Activated CD4-positive, alpha-beta T cell treated with anti-CD3 and anti-CD28 coated beads for 36 hours (primary cell): Measurements from ENCODE around the gene PADI2. TPM values are rescaled to one million over a fixed set of nuclear protein-coding genes. Genes with fewer than 3 reads are reported as not detected.

Experiments
- ATAC-seq: fragments of 200-7000 bp; cut with Tn5 transposase; one replicate; pipeline ENCODE4 v1.10.0; 2021; ENCODE audit warnings: mild to moderate bottlenecking, moderate library complexity
- CTCF ChIA-PET: fragments of 350-600 bp; sonication (Branson Sonifier 250); formaldehyde crosslinking; loops from one replicate; lab custom pipeline; 2021; ENCODE audit warnings: antibody characterized with exemption; lab: Charles Lee
- POLR2A ChIA-PET: fragments of 350-600 bp; sonication (Branson Sonifier 250); formaldehyde crosslinking; loops from one replicate; lab custom pipeline; 2021; ENCODE audit warnings: antibody characterized with exemption, inconsistent platforms; lab: Charles Lee
- DNase-seq: peaks from one replicate; pipeline ENCODE4 v3.0.0-alpha.2; 2020
- H3K27ac Mint-ChIP-seq: one replicate; pipeline ENCODE4 v1.8.0; 2021; ENCODE audit warnings: mixed read lengths
- H3K27me3 Mint-ChIP-seq: one replicate; pipeline ENCODE4 v1.8.0; 2021; ENCODE audit warnings: mixed read lengths
- H3K36me3 Mint-ChIP-seq: one replicate; pipeline ENCODE4 v1.8.0; 2021; ENCODE audit warnings: low read depth, mixed read lengths
- H3K4me1 Mint-ChIP-seq: one replicate; pipeline ENCODE4 v1.8.0; 2021; ENCODE audit warnings: mixed read lengths
- H3K4me3 Mint-ChIP-seq: one replicate; pipeline ENCODE4 v1.8.0; 2021; ENCODE audit warnings: mild to moderate bottlenecking, moderate library complexity, mixed read lengths
- H3K9me3 Mint-ChIP-seq: one replicate; pipeline ENCODE4 v1.8.0; 2021; ENCODE audit warnings: low read depth, mixed read lengths
- intact Hi-C, 2 experiments: fragments of 100-400 bp; cut with DNase I in 1 of 2; cut with micrococcal nuclease in 1 of 2; formaldehyde crosslinking; loops; one replicate each; pipeline versions ENCODE4 v1.14.2 to v1.15.1; 2022 to 2024; cut with DNase I, micrococcal nuclease
- total RNA-seq, 2 experiments: library from RNA; stranded (reverse); gene quantifications; one replicate each; pipeline ENCODE4 v1.2.3, GENCODE V29; 2021

The PADI2 gene
- total RNA-seq, 2 experiments from 2014 or later, result 0.05 TPM; not detected in 1

- ChIA-PET POLR2A (no interaction called here), CTCF (interaction anchor here (0.9 to 3.5 kb wide), 7 partner anchors 8 to 215 kb away, joined by 3 to 25 read pairs (median 5); no protein-coding TSS in a partner anchor)
- intact Hi-C loops, result no loop called here
- DNase-seq (no peak), ATAC-seq (no peak)
- Mint-ChIP-seq H3K27ac (no peak overlapping the region), H3K9me3 (no peaks in the 10 kb centered on the region), H3K36me3 (no peaks in the 10 kb centered on the region), H3K4me3 (no peak overlapping the region), H3K4me1 (peaks cover 7% of the 10 kb centered on the region), H3K27me3 (peaks cover 28% of the 10 kb centered on the region)
Observed at GRCh38 chr1:17120962-17121837, 1.9 kb upstream of the PADI2 start.

- POLR2A ChIA-PET, result no interaction called here
Observed at GRCh38 chr1:17120481-17120877, 1.2 kb upstream of the PADI2 start.

GRCh38 chr1:17119773-17120480 lies 676 bp upstream of the PADI2 start:
- CTCF ChIA-PET, result interaction anchor here (1.2 to 3.5 kb wide), 5 partner anchors 10 to 217 kb away, joined by 3 to 25 read pairs (median 5); no protein-coding TSS in a partner anchor
- Mint-ChIP-seq H3K27ac (no peak overlapping the region), H3K27me3 (peaks cover 25% of the 10 kb centered on the region), H3K4me3 (no peak overlapping the region), H3K36me3 (no peaks in the 10 kb centered on the region), H3K4me1 (peaks cover 7% of the 10 kb centered on the region), H3K9me3 (no peaks in the 10 kb centered on the region)
- DNase-seq, result no peak
- POLR2A ChIA-PET, result no interaction called here
- ATAC-seq, result no peak
- intact Hi-C loops, result loop anchor here in 1 of 2 experiments (2.0 kb wide), 1 partner anchor 65 kb away; the partner anchor contains the start of gene SDHB

More at GRCh38 chr1:17120481-17120877, 1.2 kb upstream of the PADI2 start:
- no peaks in the 10 kb centered on the region for H3K9me3 Mint-ChIP-seq
- ATAC-seq (no peak), DNase-seq (no peak)
- H3K36me3 Mint-ChIP-seq, result no peaks in the 10 kb centered on the region
- peaks cover 7% of the 10 kb centered on the region for H3K4me1 Mint-ChIP-seq
- CTCF ChIA-PET, result interaction anchor here (1.0 to 3.5 kb wide), 6 partner anchors 9 to 216 kb away, joined by 3 to 25 read pairs (median 5); no protein-coding TSS in a partner anchor
- peaks cover 25% of the 10 kb centered on the region for H3K27me3 Mint-ChIP-seq
- no peak overlapping the region for H3K27ac Mint-ChIP-seq
- intact Hi-C loops, result no loop called here
- no peak overlapping the region for H3K4me3 Mint-ChIP-seq

- H3K27me3 Mint-ChIP-seq, result peaks cover 30% of the 10 kb centered on the region
- no peaks in the 10 kb centered on the region for H3K9me3 Mint-ChIP-seq
- CTCF ChIA-PET, result interaction anchor here (0.7 to 1.0 kb wide), 2 partner anchors 120 to 139 kb away, joined by 3 read pairs; no protein-coding TSS in a partner anchor
- H3K4me3 Mint-ChIP-seq, result peak overlapping the region; percentile 3
- intact Hi-C loops, result loop anchor here in 1 of 2 experiments (2.0 kb wide), 1 partner anchor 64 kb away; the partner anchor contains the start of gene SDHB
- no peaks in the 10 kb centered on the region for H3K36me3 Mint-ChIP-seq
- no peak for DNase-seq
- POLR2A ChIA-PET, result no interaction called here
- no peak for ATAC-seq
- no peak overlapping the region for H3K27ac Mint-ChIP-seq
- peaks cover 7% of the 10 kb centered on the region for H3K4me1 Mint-ChIP-seq
Observed at GRCh38 chr1:17118706-17119075, 560 bp downstream of the PADI2 start.

GRCh38 chr1:17118268-17118667 lies 983 bp downstream of the PADI2 start:
- Mint-ChIP-seq H3K36me3 (no peaks in the 10 kb centered on the region), H3K4me3 (no peak overlapping the region)
- intact Hi-C loops, result loop anchor here in 1 of 2 experiments (2.0 kb wide), 1 partner anchor 63 kb away; the partner anchor contains the start of gene SDHB

GRCh38 chr1:17117451-17118265 lies 1.6 kb downstream of the PADI2 start:
- H3K36me3 Mint-ChIP-seq, result no peaks in the 10 kb centered on the region
- ATAC-seq, result no peak
- H3K9me3 Mint-ChIP-seq, result no peaks in the 10 kb centered on the region
- intact Hi-C loops, result loop anchor here in 1 of 2 experiments (2.0 kb wide), 1 partner anchor 63 kb away; the partner anchor contains the start of gene SDHB
- no peak for DNase-seq
- H3K27ac Mint-ChIP-seq, result no peak overlapping the region
- no peak overlapping the region for H3K4me3 Mint-ChIP-seq
- H3K27me3 Mint-ChIP-seq, result peaks cover 32% of the 10 kb centered on the region
- peaks cover 7% of the 10 kb centered on the region for H3K4me1 Mint-ChIP-seq
- ChIA-PET CTCF (no interaction called here), POLR2A (no interaction called here)

More at GRCh38 chr1:17118268-17118667, 983 bp downstream of the PADI2 start:
- Mint-ChIP-seq H3K4me1 (peaks cover 7% of the 10 kb centered on the region), H3K9me3 (no peaks in the 10 kb centered on the region), H3K27me3 (peaks cover 30% of the 10 kb centered on the region), H3K27ac (no peak overlapping the region)
- no peak for DNase-seq
- ChIA-PET POLR2A (no interaction called here), CTCF (interaction anchor here (0.7 to 1.0 kb wide), 2 partner anchors 121 to 139 kb away, joined by 3 read pairs; no protein-coding TSS in a partner anchor)
- no peak for ATAC-seq

GRCh38 chr1:17116643-17117042 lies 2.6 kb downstream of the PADI2 start:
- DNase-seq (no peak), ATAC-seq (no peak)
- Mint-ChIP-seq H3K4me1 (peaks cover 7% of the 10 kb centered on the region), H3K27me3 (peaks cover 33% of the 10 kb centered on the region), H3K27ac (no peak overlapping the region), H3K9me3 (no peaks in the 10 kb centered on the region), H3K36me3 (no peaks in the 10 kb centered on the region), H3K4me3 (no peak overlapping the region)
- ChIA-PET CTCF (no interaction called here), POLR2A (no interaction called here)
- intact Hi-C loops, result no loop called here

GRCh38 chr1:17113963-17114362 lies 5.3 kb downstream of the PADI2 start:
- H3K27ac Mint-ChIP-seq, result no peak overlapping the region
- H3K4me1 Mint-ChIP-seq, result peaks cover 6% of the 10 kb centered on the region
- no peak overlapping the region for H3K4me3 Mint-ChIP-seq
- peaks cover 28% of the 10 kb centered on the region for H3K27me3 Mint-ChIP-seq
- no peaks in the 10 kb centered on the region for H3K9me3 Mint-ChIP-seq
- H3K36me3 Mint-ChIP-seq, result no peaks in the 10 kb centered on the region
- intact Hi-C loops, result no loop called here
- ChIA-PET CTCF (interaction anchor here (0.6 kb wide), 1 partner anchor 126 kb away, joined by 5 read pairs; no protein-coding TSS in a partner anchor), POLR2A (no interaction called here)
- ATAC-seq (no peak), DNase-seq (no peak)

GRCh38 chr1:17112496-17113236 lies 6.6 kb downstream of the PADI2 start:
- H3K36me3 Mint-ChIP-seq, result no peaks in the 10 kb centered on the region
- peaks cover 17% of the 10 kb centered on the region for H3K27me3 Mint-ChIP-seq
- H3K4me1 Mint-ChIP-seq, result no peaks in the 10 kb centered on the region
- no peak overlapping the region for H3K27ac Mint-ChIP-seq
- ChIA-PET POLR2A (interaction anchor here (0.9 kb wide), 1 partner anchor 37 kb away, joined by 3 read pairs; no protein-coding TSS in a partner anchor), CTCF (interaction anchor here (0.6 kb wide), 1 partner anchor 160 kb away, joined by 3 read pairs; no protein-coding TSS in a partner anchor)
- H3K4me3 Mint-ChIP-seq, result no peak overlapping the region
- intact Hi-C loops, result no loop called here
- H3K9me3 Mint-ChIP-seq, result no peaks in the 10 kb centered on the region
- no peak for ATAC-seq
- DNase-seq, result no peak

GRCh38 chr1:17112076-17112475 lies 7.2 kb downstream of the PADI2 start:
- intact Hi-C loops, result no loop called here
- ATAC-seq, result no peak
- ChIA-PET CTCF (no interaction called here), POLR2A (no interaction called here)
- no peak for DNase-seq
- no peaks in the 10 kb centered on the region for H3K4me1 Mint-ChIP-seq
- H3K9me3 Mint-ChIP-seq, result no peaks in the 10 kb centered on the region
- H3K4me3 Mint-ChIP-seq, result no peak overlapping the region
- H3K27ac Mint-ChIP-seq, result no peak overlapping the region
- no peaks in the 10 kb centered on the region for H3K36me3 Mint-ChIP-seq
- peaks cover 14% of the 10 kb centered on the region for H3K27me3 Mint-ChIP-seq
